Measurements from ENCODE around the gene L2HGDH.

The L2HGDH gene

DNA sequence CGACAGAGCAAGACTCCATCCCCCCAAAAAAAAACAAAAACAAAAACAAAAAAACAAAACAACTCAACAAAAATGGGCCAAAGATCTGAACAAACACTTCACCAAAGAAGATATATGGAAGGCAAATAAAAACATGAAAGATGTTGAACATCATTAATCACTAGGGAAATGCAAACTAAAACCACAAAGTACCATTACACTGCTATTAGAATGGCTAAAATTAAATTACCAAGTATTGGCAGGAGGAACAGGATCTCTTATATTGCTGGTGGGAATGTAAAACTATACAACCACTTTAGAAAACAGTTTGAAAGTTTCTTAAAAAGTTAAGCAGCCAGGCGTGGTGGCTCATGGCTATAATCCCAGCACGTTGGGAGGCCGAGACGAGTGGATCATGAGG is 93.5 kb downstream of the L2HGDH start:
- Histone ChIP-seq H3K27me3 (no peaks in the 10 kb centered on the region), H3K36me3 (no peaks in the 10 kb centered on the region), H3K9me3 (no peaks in the 10 kb centered on the region), H3K4me1 (no peaks in the 10 kb centered on the region; the same call in 1 of the 2 replicates), H3K4me3 (ENCODE audit: low read depth, low read length) (no peak overlapping the region)
- no peak for DNase-seq
- TF ChIP-seq, protein P1, sequence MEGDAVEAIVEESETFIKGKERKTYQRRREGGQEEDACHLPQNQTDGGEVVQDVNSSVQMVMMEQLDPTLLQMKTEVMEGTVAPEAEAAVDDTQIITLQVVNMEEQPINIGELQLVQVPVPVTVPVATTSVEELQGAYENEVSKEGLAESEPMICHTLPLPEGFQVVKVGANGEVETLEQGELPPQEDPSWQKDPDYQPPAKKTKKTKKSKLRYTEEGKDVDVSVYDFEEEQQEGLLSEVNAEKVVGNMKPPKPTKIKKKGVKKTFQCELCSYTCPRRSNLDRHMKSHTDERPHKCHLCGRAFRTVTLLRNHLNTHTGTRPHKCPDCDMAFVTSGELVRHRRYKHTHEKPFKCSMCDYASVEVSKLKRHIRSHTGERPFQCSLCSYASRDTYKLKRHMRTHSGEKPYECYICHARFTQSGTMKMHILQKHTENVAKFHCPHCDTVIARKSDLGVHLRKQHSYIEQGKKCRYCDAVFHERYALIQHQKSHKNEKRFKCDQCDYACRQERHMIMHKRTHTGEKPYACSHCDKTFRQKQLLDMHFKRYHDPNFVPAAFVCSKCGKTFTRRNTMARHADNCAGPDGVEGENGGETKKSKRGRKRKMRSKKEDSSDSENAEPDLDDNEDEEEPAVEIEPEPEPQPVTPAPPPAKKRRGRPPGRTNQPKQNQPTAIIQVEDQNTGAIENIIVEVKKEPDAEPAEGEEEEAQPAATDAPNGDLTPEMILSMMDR (IDR thresholded peaks at IDR 0.05; ENCODE audit: low read depth, low read length) = no peak

DNA sequence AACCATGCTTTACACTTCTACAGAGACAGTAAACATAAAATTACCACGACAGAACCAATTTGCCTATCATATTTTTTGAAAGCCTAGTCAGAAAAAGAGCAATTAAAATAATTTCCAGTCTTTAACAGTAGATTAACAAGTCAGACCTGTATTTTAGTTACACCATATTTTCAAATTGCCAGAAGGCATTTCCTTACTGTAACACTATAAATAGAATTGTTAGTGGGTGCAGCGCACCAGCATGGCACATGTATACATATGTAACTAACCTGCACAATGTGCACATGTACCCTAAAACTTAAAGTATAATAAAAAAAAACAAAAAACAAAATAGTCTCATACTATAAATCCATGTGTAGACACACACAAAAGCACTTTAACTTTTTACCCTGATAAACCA is 96.6 kb downstream of the L2HGDH start:
- Histone ChIP-seq H3K4me1 (no peaks in the 10 kb centered on the region; the same call in 1 of the 2 replicates), H3K36me3 (no peaks in the 10 kb centered on the region), H3K27me3 (no peaks in the 10 kb centered on the region), H3K9me3 (no peaks in the 10 kb centered on the region), H3K4me3 (ENCODE audit: low read depth, low read length) (no peak overlapping the region)
- DNase-seq = no peak
- TF ChIP-seq, protein P1 (IDR thresholded peaks at IDR 0.05; ENCODE audit: low read depth, low read length) = no peak

DNA sequence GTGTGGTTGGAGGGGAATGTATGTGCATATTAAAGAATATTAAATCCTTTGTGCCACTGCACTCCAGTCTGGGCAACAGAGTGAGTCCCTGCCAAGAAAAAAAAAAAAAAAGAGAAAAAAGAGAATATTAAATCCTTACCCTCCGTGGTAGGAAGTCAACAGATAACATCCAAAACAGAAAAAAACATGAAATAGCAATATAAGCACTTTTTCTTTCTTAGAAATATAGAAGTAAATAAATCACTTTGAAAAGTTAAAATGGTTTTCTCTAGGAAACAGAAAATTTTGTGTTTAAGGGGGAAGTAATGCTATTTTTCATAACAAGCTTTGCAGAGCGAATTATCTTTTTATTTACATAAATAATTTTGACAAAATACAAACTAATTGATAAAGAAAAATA is 98.2 kb downstream of the L2HGDH start:
- no peaks in the 10 kb centered on the region for H3K27me3 ChIP-seq
- no peaks in the 10 kb centered on the region for H3K9me3 ChIP-seq
- H3K4me3 ChIP-seq (ENCODE audit: low read depth, low read length) = no peak overlapping the region
- H3K36me3 ChIP-seq = no peaks in the 10 kb centered on the region
- TF ChIP-seq, protein P1 (IDR thresholded peaks at IDR 0.05; ENCODE audit: low read depth, low read length) = no peak
- no peaks in the 10 kb centered on the region for H3K4me1 ChIP-seq
- no peak for DNase-seq

DNA sequence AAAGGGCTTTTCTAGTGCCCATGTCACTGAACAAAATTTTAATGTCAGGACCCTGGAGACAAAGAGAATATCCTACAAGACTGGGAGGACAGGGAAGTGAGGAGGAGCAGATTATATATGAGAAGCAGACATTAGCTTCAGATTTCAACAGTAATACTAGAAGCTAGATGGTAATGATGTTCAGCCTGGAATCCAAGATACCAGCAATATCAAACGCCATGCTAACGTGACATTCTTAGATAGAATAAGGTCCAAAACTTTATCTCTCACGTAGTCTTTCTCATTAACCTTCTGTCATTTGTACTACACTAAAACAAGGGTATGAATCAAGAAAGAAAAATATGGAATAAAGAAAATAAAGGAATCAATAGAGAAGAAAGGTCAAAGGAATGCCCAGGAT is 99.3 kb downstream of the L2HGDH start:
- Histone ChIP-seq H3K36me3 (no peaks in the 10 kb centered on the region), H3K9me3 (no peaks in the 10 kb centered on the region)
- TF ChIP-seq, protein P1 (IDR thresholded peaks at IDR 0.05; ENCODE audit: low read depth, low read length) = no peak

DNA sequence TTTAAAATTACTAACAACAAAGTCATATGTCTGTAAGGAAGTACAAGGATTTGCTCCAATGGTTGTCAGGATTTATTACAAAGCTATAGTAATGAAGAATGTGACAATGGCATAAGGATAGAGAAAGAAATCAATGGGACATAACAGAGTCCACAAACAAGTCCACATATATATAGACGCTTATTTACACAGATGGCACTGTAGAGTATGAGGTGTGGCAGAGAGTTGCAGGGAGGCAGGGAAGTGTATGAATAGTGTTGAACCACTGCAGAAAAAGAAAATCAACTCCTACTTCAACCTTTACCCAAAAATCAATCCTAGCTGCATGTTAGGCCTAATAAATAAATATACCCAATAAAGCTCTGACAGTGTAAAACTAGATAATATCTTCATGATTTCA is 102.0 kb downstream of the L2HGDH start:
- DNase-seq = no peak
- H3K4me1 ChIP-seq = no peaks in the 10 kb centered on the region

More for the DNA sequence above, 99.3 kb downstream of the L2HGDH start:
- no peaks in the 10 kb centered on the region for H3K4me1 ChIP-seq
- H3K27me3 ChIP-seq = no peaks in the 10 kb centered on the region
- H3K4me3 ChIP-seq (ENCODE audit: low read depth, low read length) = no peak overlapping the region
- DNase-seq = no peak

DNA sequence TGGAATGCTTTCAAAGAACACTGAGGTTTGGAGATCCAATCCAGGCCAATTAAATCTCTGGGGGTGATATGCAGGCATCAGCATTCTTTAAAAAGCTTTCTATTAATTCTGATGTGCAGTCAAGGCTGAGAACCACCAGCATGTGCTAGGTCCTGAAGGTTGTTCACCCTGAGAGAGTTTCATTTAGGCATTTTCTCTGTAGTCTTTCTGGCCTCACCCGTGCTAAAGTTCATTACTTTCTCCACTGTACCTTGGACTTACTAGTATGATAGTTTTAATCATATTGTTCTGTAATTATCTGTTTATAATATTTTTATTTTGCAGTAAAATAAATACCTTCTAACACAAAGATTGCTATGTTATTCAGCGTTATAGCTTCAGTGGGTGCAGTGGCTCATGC is 113.5 kb downstream of the L2HGDH start:
- no peak overlapping the region for H3K4me3 ChIP-seq (ENCODE audit: low read depth, low read length)
- H3K9me3 ChIP-seq = no peaks in the 10 kb centered on the region
- DNase-seq = no peak
- no peaks in the 10 kb centered on the region for H3K27me3 ChIP-seq
- no peaks in the 10 kb centered on the region; the same call in 1 of the 2 replicates for H3K36me3 ChIP-seq
- H3K4me1 ChIP-seq = no peaks in the 10 kb centered on the region
- TF ChIP-seq, protein P1 (IDR thresholded peaks at IDR 0.05; ENCODE audit: low read depth, low read length) = no peak

More for the DNA sequence above, 102.0 kb downstream of the L2HGDH start:
- no peaks in the 10 kb centered on the region for H3K36me3 ChIP-seq
- H3K4me3 ChIP-seq (ENCODE audit: low read depth, low read length) = no peak overlapping the region
- TF ChIP-seq, protein P1 (IDR thresholded peaks at IDR 0.05; ENCODE audit: low read depth, low read length) = no peak
- H3K27me3 ChIP-seq = no peaks in the 10 kb centered on the region
- no peaks in the 10 kb centered on the region for H3K9me3 ChIP-seq
